Liver (tissue), 9 donors: Measurements from ENCODE around the gene LINC01488. TPM values are rescaled to one million over a fixed set of nuclear protein-coding genes. Genes with fewer than 3 reads are reported as not detected.

Source experiments
- DNase-seq: peaks from one replicate; pipeline ENCODE4 v3.0.0-alpha.2; 2017; ENCODE audit warnings: low spot score
- H3K27ac ChIP-seq, 2 donors: one replicate each; pipeline ENCODE4 v1.7.0; 2013; ENCODE audit warnings: inconsistent platforms in 2 of 2, low read length in 2 of 2, control low read depth in 1 of 2, low read depth in 1 of 2, mild to moderate bottlenecking in 1 of 2
- H3K27me3 ChIP-seq, 4 donors: one replicate each; pipeline versions ENCODE4 v1.6.1 to v1.7.0; 2013; ENCODE audit warnings: low read length in 3 of 4, inconsistent platforms in 1 of 4, mild to moderate bottlenecking in 1 of 4, moderate library complexity in 1 of 4; ENCODE audit not compliant: control insufficient read depth in 4 of 4, insufficient read depth in 4 of 4
- H3K36me3 ChIP-seq, 4 donors: one replicate each; pipeline versions ENCODE4 v1.6.1 to v1.7.0; 2013; ENCODE audit warnings: low read length in 3 of 4, mild to moderate bottlenecking in 3 of 4, low read depth in 1 of 4, moderate library complexity in 1 of 4; ENCODE audit not compliant: control insufficient read depth in 4 of 4, insufficient read depth in 3 of 4
- H3K4me1 ChIP-seq, 4 donors: one replicate each; pipeline versions ENCODE4 v1.6.1 to v1.7.0; 2013; ENCODE audit warnings: low read length in 3 of 4, mild to moderate bottlenecking in 3 of 4, moderate library complexity in 1 of 4; ENCODE audit not compliant: control insufficient read depth in 4 of 4, insufficient read depth in 4 of 4
- H3K4me3 ChIP-seq, 3 donors: one replicate each; pipeline versions ENCODE4 v1.6.1 to v1.7.0; 2013; ENCODE audit warnings: low read length in 3 of 3, control low read depth in 1 of 3, low read depth in 1 of 3, mild to moderate bottlenecking in 1 of 3
- H3K9ac ChIP-seq, 2 donors: one replicate each; pipeline ENCODE4 v1.7.0; 2013; ENCODE audit warnings: low read length in 2 of 2, mild to moderate bottlenecking in 2 of 2, moderate library complexity in 2 of 2, control low read depth in 1 of 2, low read depth in 1 of 2
- H3K9me3 ChIP-seq, 4 donors: one replicate each; pipeline versions ENCODE4 v1.6.1 to v1.7.0; 2013; ENCODE audit warnings: low read length in 3 of 4; ENCODE audit not compliant: control insufficient read depth in 4 of 4
- CTCF ChIP-seq: fragments of 150-350 bp; IDR thresholded peaks from 2 replicates; pipeline ENCODE4 v1.5.1; 2017; ENCODE audit warnings: improper control_type of control experiment, low read depth, low read length; ENCODE audit not compliant: missing input control
- EGR1 ChIP-seq, 2 donors: IDR thresholded peaks; 2 replicates each; pipeline ENCODE4 v1.6.1; 2016 to 2018; ENCODE audit warnings: antibody characterized with exemption in 2 of 2, low read depth in 2 of 2
- FOXA1 ChIP-seq: IDR thresholded peaks from 2 replicates; pipeline ENCODE4 v1.6.1; 2016; ENCODE audit warnings: antibody characterized with exemption
- FOXA2 ChIP-seq: IDR thresholded peaks from 2 replicates; pipeline ENCODE4 v1.6.1; 2016; ENCODE audit warnings: antibody characterized with exemption
- HNF4A ChIP-seq, 2 donors: conservative IDR thresholded peaks; 2 replicates each; pipeline ENCODE4 v1.6.1; 2016; ENCODE audit warnings: antibody characterized with exemption in 2 of 2, mild to moderate bottlenecking in 2 of 2
- HNF4G ChIP-seq: IDR thresholded peaks from 2 replicates; pipeline ENCODE4 v1.6.1; 2016; ENCODE audit warnings: antibody characterized with exemption
- JUND ChIP-seq, 2 donors: IDR thresholded peaks; 2 replicates each; pipeline ENCODE4 v1.6.1; 2016; ENCODE audit warnings: antibody characterized with exemption in 2 of 2
- MAX ChIP-seq: IDR thresholded peaks from 2 replicates; pipeline ENCODE4 v1.6.1; 2016; ENCODE audit warnings: antibody characterized with exemption
- NR2F2 ChIP-seq: IDR thresholded peaks from 2 replicates; pipeline ENCODE4 v1.6.1; 2016; ENCODE audit warnings: antibody characterized with exemption
- RAD21 ChIP-seq, 2 donors: IDR thresholded peaks; 2 replicates each; pipeline ENCODE4 v1.6.1; 2016; ENCODE audit warnings: antibody characterized with exemption in 2 of 2, mild to moderate bottlenecking in 2 of 2
- REST ChIP-seq: IDR thresholded peaks from 2 replicates; pipeline ENCODE4 v1.6.1; 2016; ENCODE audit warnings: antibody characterized with exemption, mild to moderate bottlenecking
- RXRA ChIP-seq, 2 donors: IDR thresholded peaks; 2 replicates each; pipeline ENCODE4 v1.6.1; 2017 to 2018; ENCODE audit warnings: antibody characterized with exemption in 2 of 2, mild to moderate bottlenecking in 1 of 2
- SP1 ChIP-seq: IDR thresholded peaks from 2 replicates; pipeline ENCODE4 v1.6.1; 2018; ENCODE audit warnings: antibody characterized with exemption, mild to moderate bottlenecking
- TAF1 ChIP-seq: conservative IDR thresholded peaks from 2 replicates; pipeline ENCODE4 v1.6.1; 2016; ENCODE audit warnings: antibody characterized with exemption, mild to moderate bottlenecking
- YY1 ChIP-seq: IDR thresholded peaks from 2 replicates; pipeline ENCODE4 v1.6.1; 2016; ENCODE audit warnings: antibody characterized with exemption, mild to moderate bottlenecking
- ZBTB33 ChIP-seq: IDR thresholded peaks from 2 replicates; pipeline ENCODE4 v1.6.1; 2016; ENCODE audit warnings: antibody characterized with exemption
- WGBS: extraction: QIAGEN DNeasy Blood & Tissue Kit; methylation state at CpG from one replicate; pipeline ENCODE4 v1.1.7; 2013; 5-methylcytosine and 5-hydroxymethylcytosine counted together
- polyA plus RNA-seq, 2 donors: library from polyadenylated mRNA; stranded (reverse) in 1 of 2; unstranded in 1 of 2; fragments of 200-250 nt in 1 of 2; fragments of >200 nt in 1 of 2; fragmentation: Nextera tagmentation in 1 of 2; extraction: Ambion mirVana in 1 of 2; gene quantifications; one replicate each; pipeline versions ENCODE4 v1.2.1 to v1.2.3, GENCODE V29; 2013 to 2015
- total RNA-seq, 2 donors: library from RNA; depleted of rRNA; stranded (reverse); fragments of >200 nt; gene quantifications; one replicate each; pipeline ENCODE4 v1.2.3, GENCODE V29; 2014
- TF ChIP-seq, protein P1 (sequence below): IDR thresholded peaks from 2 replicates; pipeline ENCODE4 v1.6.1; 2016; ENCODE audit warnings: antibody characterized with exemption
- donor health status: healthy.
- donor health status: healthy.
- donor health status: healthy.
- donor health status: healthy.
- donor health status: healthy.

LINC01488 gene
- total and polyA plus RNA-seq, 4 donors, result 0.05 to 2.3 (median 0.60) TPM

DNA sequence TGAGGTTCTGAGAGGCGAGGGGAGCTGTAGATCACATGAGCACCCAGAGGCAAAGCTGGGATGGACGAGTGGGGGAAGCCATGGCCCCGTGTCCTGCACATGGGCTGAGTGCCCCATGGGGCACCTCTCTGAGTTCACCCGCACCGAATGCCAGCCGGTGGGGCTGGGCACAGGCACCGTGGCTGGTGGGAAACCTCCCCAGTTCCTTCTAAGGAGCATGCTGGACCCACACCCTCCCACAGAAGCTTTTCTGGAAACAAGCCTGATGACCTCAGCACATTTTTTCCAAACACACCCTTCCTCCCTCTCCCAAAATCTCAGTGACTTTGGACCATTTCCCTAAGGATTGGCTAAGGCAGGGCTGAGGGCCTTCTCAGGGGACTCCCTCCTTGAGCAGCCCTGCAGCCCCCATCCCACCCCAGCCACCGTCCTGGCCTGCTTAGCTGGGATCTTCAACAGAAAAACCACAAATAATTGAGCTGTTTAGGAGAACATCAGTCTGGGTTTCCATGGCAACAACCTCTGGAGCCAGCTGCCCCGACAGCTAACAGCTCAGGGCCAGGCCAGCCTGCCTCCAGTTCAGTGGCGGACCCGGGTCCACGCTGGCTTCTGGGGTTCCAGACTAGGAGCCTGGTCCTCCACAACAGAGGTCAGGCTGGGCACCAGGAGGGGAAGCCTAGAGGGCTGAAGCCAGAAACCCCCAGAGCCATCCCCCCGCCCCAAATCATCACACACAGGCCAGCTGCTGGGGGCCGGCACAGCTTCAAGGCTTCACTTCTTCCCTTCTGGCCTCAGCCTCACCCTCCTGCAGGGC, 18.1 kb upstream of the LINC01488 start:
- no peak overlapping the region for H3K4me3 ChIP-seq
- peaks cover 0 to 2% (median 0%) of the 10 kb centered on the region in 4 donors for H3K4me1 ChIP-seq
- H3K27ac ChIP-seq, result no peak overlapping the region
- no peak for DNase-seq
- TF ChIP-seq FOXA1 (no peak), HNF4G (no peak), REST (no peak), SP1 (no peak), EGR1 (IDR thresholded peaks at IDR 0.05; ENCODE audit: low read depth in 2 of 2) (no peak), FOXA2 (no peak), RXRA (IDR thresholded peaks at IDR 0.05) (no peak), MAX (no peak), ZBTB33 (no peak), JUND (IDR thresholded peaks at IDR 0.05) (no peak), RAD21 (IDR thresholded peaks at IDR 0.05) (no peak), NR2F2 (no peak), TAF1 (no peak), YY1 (no peak), HNF4A (conservative IDR thresholded peaks at IDR 0.05) (no peak), CTCF (no peak)
- TF ChIP-seq, protein P1, sequence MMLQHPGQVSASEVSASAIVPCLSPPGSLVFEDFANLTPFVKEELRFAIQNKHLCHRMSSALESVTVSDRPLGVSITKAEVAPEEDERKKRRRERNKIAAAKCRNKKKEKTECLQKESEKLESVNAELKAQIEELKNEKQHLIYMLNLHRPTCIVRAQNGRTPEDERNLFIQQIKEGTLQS, result no peak
- no peaks in the 10 kb centered on the region for H3K27me3 ChIP-seq
- WGBS, result 77% methylated on average over 14 of the region's 14 CpGs
- no peak overlapping the region for H3K9ac ChIP-seq
- H3K9me3 ChIP-seq, result peaks cover 0 to 6% (median 3%) of the 10 kb centered on the region in 4 donors
- H3K36me3 ChIP-seq, result no peaks in the 10 kb centered on the region
